ENCODE results near the gene ABHD4.
A peak's percentile ranks its signal among the peaks of the same experiment; 100 is the strongest.
"Not testable (repeated sequence)": the region's sequence is repeated elsewhere in the genome, so short reads cannot be mapped to it uniquely, and the experiment has no call there.

Gene ABHD4

GRCh38 chr14:22627506-22628263, 29.6 kb downstream of the ABHD4 start:
- DNase-seq (ENCODE audit: low read depth), result no peak

GRCh38 chr14:22629361-22629760, 31.3 kb downstream of the ABHD4 start:
- no peak for DNase-seq (ENCODE audit: low read depth)

DNA sequence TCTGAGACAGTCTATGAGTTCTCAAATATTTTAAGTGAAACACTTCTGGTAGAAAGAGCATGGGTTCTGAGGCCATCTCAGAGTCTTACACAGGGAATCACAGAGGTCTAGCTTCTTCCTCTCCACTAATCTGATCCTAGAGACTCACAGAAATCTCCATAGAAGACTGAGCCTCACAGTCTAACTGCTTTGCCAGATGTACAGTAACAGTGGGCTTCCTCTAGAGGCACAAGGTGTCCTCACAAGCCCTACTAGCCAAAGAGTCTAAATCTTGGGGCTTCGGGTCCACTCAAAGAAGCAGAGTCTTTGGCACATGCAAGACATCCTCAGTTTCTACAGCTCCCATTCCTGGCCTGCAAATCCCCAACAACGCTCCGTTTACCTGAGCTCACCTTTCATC, 32.0 kb downstream of the ABHD4 start:
- DNase-seq (ENCODE audit: low read depth), result no peak

- DNase-seq (ENCODE audit: low read depth), result peak; percentile 98
Observed at GRCh38 chr14:22630486-22630885, 32.4 kb downstream of the ABHD4 start.

- no peak for DNase-seq (ENCODE audit: low read depth)
Observed at GRCh38 chr14:22634233-22634900, 36.3 kb downstream of the ABHD4 start.

GRCh38 chr14:22635980-22636379, 37.9 kb downstream of the ABHD4 start:
- not testable (repeated sequence) for DNase-seq (ENCODE audit: low read depth)

DNA sequence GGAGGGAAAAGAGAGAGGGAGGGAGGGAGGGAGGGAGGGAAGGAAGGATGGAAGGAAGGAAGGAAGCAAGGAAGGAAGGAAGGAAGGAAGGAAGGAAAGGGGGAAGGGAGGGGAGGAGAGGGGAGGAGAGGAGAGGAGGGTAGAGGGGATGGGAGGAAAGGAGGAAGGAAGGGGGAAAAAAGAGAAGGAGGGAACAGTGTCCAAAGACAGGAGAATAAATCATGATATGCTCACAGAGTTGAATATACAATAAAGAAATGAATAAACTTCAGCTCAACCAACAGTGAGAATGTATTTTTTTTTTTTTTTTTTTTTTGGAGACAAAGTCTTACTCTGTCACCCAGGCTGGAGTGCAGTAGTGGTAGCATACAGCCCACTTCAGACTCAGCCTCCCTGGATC, 42.1 kb downstream of the ABHD4 start:
- DNase-seq (ENCODE audit: low read depth), result no peak

DNA sequence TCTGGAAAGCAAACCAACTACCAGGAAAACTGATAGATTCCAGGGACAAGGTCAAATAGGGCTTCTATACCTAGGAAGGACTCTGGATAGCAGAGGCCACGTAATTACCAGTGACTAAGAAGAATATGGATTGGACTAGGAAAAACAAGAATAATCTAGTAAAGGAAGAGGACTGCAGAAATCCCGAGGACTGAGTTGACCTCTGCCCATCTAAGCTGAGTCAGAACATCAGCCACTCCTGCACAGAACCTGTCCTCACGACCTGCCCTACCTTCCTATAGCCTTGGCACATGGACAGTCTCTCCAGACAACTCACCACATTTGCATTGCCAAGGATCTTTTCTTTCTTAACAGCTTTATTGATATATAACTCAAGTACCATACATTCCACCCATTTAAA, 43.7 kb downstream of the ABHD4 start:
- no peak for DNase-seq (ENCODE audit: low read depth)

GRCh38 chr14:22644305-22644635, 46.2 kb downstream of the ABHD4 start, which contains the start of gene OR6J1:
OR6J1 (minus strand) TSS chr14:22644352; CDS start chr14:22634811, 9,541 bp downstream.
- DNase-seq (ENCODE audit: low read depth), result no peak

DNA sequence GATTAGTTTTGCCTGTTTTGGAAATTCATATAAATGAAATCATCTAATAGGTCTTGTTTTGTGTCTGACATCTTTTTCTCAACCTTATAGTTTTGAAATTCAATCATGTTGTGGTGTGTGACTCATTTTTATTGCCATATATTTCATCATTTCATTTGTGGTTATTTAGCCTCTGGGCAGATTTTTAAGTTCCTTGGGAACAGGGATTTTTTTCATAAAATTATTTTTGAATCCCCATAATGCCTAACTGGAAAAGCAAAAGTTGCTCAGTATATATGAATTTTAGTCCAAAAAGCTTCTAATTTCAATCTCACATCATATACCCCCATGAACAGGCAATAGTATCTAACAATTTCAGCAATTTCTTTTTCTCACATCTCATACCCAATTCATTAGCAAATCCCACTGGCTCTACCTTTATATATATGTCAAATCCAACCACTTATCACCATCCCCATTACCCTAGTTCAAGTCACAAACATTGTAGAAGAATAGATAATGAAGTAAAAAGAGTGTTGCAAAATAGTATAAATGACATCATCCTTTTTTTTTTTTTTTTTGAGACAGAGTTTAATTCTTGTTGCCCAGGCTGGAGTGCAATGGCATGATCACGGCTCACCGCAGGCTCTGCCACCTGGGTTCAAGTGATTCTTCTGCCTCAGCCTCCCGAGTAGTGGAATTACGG, 48.6 kb downstream of the ABHD4 start:
- DNase-seq (ENCODE audit: low read depth), result peak; percentile 72

DNA sequence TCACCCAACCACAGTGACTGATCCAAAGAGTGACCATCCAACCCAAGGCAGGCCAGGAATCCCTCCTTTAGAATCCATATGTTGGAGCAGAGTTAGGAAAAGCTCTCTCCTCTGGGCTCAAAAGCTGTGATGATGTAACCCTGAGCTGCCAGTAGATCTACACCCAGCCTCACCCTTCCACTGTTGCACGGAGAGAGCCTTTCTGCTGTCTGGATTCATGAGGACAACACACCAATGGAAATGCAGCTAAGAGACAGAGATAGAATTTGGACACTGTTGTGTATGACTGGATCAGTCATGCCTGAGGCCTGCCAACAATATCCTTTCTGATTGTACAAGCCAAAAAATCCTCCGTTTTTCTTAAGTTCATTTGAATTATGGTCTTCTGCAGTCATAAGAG, 50.4 kb downstream of the ABHD4 start:
- peak; percentile 83 for DNase-seq (ENCODE audit: low read depth)

GRCh38 chr14:22650046-22650739, 52.1 kb downstream of the ABHD4 start:
- no peak for DNase-seq (ENCODE audit: low read depth)

DNA sequence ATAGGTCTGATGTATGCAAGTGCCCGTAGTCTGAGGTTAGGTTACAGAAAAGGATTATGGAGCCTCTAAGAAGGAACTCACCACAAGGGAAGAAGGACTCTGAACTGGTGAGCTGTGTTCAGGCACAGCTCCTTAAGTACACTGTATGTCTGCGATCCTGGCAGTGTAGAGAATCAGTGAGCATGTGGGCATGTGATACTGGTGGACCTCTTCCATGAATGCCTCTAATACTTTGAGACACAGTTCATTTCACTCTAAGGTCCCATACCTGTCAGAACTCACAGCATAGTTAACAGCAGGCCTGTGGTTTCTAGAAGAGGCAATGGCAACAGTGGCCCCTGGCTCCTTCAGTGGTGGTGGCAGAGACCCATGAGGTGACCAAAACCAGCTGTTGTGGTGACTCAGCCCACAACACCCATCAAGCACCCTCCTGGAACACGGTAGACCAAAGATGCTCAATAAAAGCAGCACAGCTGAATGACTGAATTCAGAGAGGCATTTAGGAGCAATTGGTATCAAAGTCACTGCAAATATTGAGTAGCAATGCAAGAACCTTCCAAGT, 52.9 kb downstream of the ABHD4 start:
- no peak for DNase-seq (ENCODE audit: low read depth)

DNA sequence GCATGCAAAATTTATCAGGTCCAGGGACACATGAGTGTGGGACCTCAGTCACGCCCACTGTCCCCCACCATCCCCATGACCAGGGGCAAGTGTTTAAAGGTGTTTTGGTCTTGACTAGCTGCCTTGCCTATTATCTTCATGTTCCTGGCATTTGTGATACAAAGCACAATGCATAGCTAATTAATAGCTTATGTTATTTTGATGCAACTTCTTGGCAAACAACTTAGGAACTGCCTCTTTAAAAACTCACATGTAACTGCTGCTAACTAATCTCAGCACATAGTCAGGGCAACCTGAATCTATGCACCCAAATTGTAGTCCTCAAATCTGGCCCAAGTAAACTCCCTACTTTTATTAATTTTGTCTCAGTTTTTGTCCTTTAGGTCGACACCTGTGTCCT, 53.5 kb downstream of the ABHD4 start:
- no peak for DNase-seq (ENCODE audit: low read depth)

- peak; percentile 65 for DNase-seq (ENCODE audit: low read depth)
Observed at GRCh38 chr14:22653012-22653621, 55.0 kb downstream of the ABHD4 start.

GRCh38 chr14:22656226-22656625, 58.1 kb downstream of the ABHD4 start:
- DNase-seq (ENCODE audit: low read depth), result no peak

- DNase-seq (ENCODE audit: low read depth), result peak; percentile 43
Observed at GRCh38 chr14:22656945-22657731, 59.0 kb downstream of the ABHD4 start.

DNA sequence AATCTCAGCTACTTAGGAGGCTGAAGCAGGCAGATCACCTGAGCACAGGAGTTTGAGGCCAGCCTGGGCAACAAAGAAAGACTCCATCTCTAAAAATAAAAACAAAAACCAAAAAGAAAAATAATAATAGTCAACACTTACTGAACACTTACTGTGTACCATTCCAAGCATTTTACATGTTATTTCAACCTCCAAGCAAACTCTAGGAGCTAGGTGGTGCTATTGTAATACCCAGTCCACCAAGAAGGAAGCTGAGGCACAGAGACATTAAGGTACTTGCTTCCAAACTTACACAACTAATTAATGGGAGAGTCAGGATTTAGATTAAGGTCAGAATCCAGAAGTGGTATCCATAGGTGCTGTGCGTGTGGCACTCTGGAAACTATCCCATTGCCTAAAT, 59.8 kb downstream of the ABHD4 start:
- DNase-seq (ENCODE audit: low read depth), result no peak

DNA sequence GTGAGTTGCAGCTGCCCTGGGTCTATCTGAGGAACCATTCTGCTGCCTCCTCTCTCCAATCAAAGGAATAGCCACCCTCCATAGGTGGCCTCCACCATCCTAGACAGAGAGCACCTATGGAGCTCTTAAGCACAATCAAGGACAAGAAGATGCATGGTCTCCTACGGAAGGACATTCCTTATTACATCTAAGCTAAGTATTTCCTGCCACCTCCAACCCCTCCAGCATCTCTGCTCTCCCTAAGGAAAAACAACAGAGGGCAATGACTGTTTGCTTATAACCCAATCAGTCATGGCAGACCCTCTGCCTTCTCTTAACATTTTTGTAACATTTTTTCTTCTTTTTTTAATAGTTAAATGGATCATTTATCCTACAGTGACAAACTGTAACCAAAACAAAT, 60.8 kb downstream of the ABHD4 start:
- no peak for DNase-seq (ENCODE audit: low read depth)

DNA sequence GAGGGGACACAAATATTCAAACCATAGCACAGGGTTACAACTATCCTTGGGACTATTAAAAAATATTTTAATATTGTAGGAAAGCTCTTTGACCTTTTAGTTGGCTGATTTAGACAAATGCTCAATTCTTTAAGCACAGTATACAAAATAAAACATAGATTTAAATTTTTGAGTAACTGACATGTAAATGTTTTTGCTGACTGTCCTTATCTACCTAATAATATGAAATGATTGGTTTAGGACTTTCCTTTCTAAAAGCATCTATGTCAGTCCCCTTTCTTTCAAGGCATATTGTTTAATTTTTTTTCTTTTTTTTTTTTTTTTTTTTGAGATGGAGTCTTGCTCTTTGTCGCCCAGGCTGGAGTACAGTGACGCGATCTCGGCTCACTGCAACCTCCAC, 62.6 kb downstream of the ABHD4 start:
- DNase-seq (ENCODE audit: low read depth), result no peak

Data from stromal cell of bone marrow (primary cell).